ENCODE results near the gene RARRES2. TPM values are rescaled to one million over a fixed set of nuclear protein-coding genes. Genes with fewer than 3 reads are reported as not detected.
"Not testable (repeated sequence)": the region's sequence is repeated elsewhere in the genome, so short reads cannot be mapped to it uniquely, and the experiment has no call there.

RARRES2 gene
- total RNA-seq, 1 donor from 2014 or later = 144 TPM

DNA sequence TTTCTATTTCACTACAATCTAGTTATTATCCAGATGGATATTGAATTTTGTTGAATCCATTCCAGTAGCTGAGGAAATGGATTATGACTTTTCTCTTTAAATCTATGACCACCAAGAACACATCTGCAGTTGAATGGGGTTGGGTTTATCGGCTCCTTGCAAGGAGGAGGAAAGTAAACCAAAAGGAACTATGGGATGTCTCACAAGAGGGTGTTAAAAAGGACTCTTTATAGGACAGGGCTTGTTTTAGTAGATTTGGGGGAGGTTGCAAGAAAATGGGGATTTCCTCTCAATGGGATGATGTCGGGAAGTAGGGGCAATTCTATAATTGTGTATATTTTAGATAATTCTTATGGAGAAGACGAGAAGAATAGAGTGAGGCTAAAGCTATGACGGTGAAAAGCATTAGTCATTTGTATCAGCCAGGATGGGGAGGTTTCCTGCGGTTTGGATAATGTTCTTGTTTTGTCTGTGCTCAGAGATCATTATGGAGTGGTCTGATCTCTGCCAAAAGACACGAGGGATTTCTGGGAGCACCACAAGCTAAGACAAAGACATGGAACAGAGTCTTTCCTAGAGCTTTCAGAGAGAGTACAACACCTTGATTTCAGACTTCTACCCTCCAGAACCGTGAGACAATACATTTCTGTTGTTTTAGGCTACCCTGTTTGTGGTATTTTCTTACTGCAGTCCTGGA, 23.5 kb downstream of the RARRES2 start:
- Histone ChIP-seq H3K27me3 (ENCODE audit: low read depth) (no peaks in the 10 kb centered on the region), H3K36me3 (no peaks in the 10 kb centered on the region), H3K9me3 (no peaks in the 10 kb centered on the region), H3K4me1 (peaks cover 29% of the 10 kb centered on the region), H3K27ac (no peak overlapping the region), H3K4me3 (no peak overlapping the region)
- ATAC-seq (no peak), DNase-seq (no peak)
- TF ChIP-seq, protein P1, sequence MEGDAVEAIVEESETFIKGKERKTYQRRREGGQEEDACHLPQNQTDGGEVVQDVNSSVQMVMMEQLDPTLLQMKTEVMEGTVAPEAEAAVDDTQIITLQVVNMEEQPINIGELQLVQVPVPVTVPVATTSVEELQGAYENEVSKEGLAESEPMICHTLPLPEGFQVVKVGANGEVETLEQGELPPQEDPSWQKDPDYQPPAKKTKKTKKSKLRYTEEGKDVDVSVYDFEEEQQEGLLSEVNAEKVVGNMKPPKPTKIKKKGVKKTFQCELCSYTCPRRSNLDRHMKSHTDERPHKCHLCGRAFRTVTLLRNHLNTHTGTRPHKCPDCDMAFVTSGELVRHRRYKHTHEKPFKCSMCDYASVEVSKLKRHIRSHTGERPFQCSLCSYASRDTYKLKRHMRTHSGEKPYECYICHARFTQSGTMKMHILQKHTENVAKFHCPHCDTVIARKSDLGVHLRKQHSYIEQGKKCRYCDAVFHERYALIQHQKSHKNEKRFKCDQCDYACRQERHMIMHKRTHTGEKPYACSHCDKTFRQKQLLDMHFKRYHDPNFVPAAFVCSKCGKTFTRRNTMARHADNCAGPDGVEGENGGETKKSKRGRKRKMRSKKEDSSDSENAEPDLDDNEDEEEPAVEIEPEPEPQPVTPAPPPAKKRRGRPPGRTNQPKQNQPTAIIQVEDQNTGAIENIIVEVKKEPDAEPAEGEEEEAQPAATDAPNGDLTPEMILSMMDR (IDR thresholded peaks at IDR 0.05) = no peak
- intact Hi-C loops (cut with DNase I) = no loop called here

DNA sequence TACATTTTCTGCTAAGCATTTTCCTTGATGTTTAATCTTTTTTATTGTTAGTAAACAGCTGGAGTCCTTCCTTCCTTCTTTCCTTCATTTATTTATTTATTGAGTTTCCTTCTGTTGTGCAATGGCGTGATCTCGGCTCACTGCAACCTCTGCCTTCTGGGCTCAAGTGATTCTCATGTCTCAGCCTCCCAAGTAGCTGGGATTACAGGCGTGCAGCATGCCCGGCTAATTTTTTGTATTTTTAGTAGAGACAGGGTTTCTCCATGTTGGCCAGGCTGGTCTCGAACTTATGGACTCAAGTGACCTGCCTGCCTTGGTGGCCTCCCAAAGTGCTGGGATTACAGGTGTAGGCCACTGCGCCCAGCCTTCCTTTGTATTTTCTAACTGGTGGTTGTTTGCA, 24.4 kb downstream of the RARRES2 start:
- H3K27me3 ChIP-seq (ENCODE audit: low read depth); ATAC-seq; H3K9me3 ChIP-seq; intact Hi-C loops (cut with DNase I); H3K27ac ChIP-seq; DNase-seq; H3K4me3 ChIP-seq; H3K36me3 ChIP-seq: not testable (repeated sequence)
- peaks cover 20% of the 10 kb centered on the region for H3K4me1 ChIP-seq

DNA sequence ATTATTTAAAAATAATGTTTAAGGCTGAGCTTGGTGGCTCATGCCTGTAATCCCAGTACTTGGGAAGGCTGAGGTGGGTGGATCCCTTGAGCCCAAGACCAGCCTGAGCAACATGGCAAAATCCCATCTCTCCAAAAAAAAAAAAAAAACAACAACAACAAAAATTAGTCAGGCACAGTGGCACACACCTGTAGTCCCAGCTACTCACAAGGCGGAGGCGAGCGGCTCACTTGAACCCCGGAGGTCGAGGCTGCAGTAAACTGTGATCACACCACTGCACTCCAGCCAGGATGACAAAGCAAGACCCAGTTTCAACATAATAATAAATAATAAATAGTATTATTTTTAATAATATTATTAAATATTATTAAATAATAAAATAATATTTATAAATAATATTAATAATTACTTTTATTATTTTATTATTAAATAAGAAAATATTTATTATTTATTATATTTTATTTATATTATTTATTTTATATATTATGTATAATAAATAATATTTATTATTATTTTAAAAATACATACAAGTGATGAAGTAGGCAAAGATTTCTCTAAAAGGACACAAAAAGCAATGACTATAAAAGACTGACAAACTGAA, 26.7 kb downstream of the RARRES2 start:
- intact Hi-C loops (cut with DNase I) = no loop called here

DNA sequence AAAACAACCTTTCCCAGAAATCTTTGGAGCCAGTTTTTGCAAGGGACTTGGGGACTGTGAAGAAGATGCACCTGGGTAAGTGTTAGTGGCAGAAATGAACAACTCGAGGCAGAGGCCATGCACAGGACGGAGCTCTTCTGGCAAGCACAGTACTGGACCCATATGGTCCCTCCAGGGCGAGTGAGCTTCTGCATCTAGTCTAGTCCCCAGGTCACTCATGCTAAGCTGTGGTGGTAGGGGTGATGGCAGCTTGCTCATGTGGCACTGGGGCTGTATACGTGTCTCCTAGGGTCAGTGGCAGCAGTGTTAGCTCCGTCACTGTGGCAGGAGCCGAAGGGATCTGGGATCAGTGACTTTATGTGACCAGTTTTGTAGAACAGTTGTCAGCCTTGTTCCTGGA, 27.6 kb downstream of the RARRES2 start:
- Histone ChIP-seq H3K9me3 (no peaks in the 10 kb centered on the region), H3K36me3 (no peaks in the 10 kb centered on the region), H3K4me1 (no peaks in the 10 kb centered on the region), H3K27ac (no peak overlapping the region), H3K4me3 (no peak overlapping the region), H3K27me3 (ENCODE audit: low read depth) (no peaks in the 10 kb centered on the region)
- no peak for DNase-seq
- TF ChIP-seq, protein P1 (IDR thresholded peaks at IDR 0.05) = no peak
- no peak for ATAC-seq
- intact Hi-C loops (cut with DNase I) = no loop called here

More for the DNA sequence above, 26.7 kb downstream of the RARRES2 start:
- Histone ChIP-seq H3K4me3 (no peak overlapping the region), H3K4me1 (no peaks in the 10 kb centered on the region), H3K9me3 (no peaks in the 10 kb centered on the region), H3K27ac (no peak overlapping the region), H3K27me3 (ENCODE audit: low read depth) (no peaks in the 10 kb centered on the region), H3K36me3 (no peaks in the 10 kb centered on the region)
- no peak for DNase-seq
- ATAC-seq = no peak
- TF ChIP-seq, protein P1 (IDR thresholded peaks at IDR 0.05) = no peak

DNA sequence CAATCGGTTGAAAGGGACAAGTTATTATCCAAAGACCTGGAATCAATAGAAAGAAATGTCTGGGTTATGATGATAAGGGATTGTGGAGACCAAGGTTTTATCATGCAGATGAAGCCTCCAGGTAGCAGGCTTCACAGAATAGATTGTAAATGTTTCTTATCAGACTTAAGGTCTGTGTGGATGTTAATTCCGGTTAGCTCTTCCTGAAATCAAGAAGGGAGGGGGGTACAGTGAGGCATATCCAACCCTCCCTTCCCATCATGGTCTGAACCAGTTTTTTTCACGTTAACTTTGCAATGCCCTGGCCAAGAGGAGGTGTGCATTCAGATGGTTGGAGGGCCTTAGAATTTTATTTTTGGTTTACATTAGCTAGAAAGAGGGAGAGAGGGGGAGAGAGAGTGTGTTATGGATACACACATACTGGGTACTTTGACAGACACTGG, 28.0 kb downstream of the RARRES2 start:
- no peaks in the 10 kb centered on the region for H3K9me3 ChIP-seq
- TF ChIP-seq, protein P1 (IDR thresholded peaks at IDR 0.05) = no peak
- no peak for DNase-seq
- H3K4me3 ChIP-seq = no peak overlapping the region
- H3K27ac ChIP-seq = no peak overlapping the region
- H3K27me3 ChIP-seq (ENCODE audit: low read depth) = no peaks in the 10 kb centered on the region
- H3K4me1 ChIP-seq = no peaks in the 10 kb centered on the region
- ATAC-seq = no peak
- intact Hi-C loops (cut with DNase I) = no loop called here
- H3K36me3 ChIP-seq = no peaks in the 10 kb centered on the region

DNA sequence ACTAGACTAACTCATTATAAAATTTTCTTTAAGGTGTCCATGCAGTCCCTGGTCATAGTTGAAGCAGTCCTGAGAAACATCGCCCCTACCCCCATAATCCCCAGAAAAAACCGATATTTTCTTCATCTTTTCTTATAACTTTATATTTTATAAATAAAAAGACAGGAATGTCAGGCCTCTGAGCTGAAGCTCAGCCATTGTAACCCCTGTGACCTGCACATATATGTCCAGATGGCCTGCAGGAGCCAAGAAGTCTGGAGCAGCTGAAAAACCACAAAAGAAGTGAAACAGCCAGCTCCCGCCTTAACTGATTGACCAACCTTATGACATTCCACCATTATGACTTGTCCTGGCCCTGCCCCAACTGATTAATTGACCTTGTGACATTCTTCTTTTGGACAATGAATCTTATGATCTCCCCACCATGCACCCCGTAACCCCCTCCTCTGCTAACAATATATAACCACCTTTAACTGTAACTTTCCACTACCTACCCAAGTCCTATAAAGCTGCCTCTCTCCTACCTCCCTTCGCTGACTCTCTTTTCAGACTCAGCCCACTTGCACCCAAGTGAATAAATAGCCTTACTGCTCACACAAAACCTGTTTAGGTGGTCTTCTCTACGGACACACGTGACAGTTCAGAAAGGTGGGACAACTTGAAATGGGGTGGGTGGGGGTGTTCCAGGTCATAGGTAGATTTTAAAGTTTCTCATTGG, 28.6 kb downstream of the RARRES2 start:
- H3K4me1 ChIP-seq; H3K4me3 ChIP-seq; DNase-seq; H3K9me3 ChIP-seq; H3K36me3 ChIP-seq; H3K27me3 ChIP-seq (ENCODE audit: low read depth); H3K27ac ChIP-seq; ATAC-seq; intact Hi-C loops (cut with DNase I): not testable (repeated sequence)

All from lower lobe of right lung (tissue), 2 donors.